Epithelial cell of esophagus (primary cell): Measurements from ENCODE around the gene TSPAN5.

Experiments
- DNase-seq: peaks from one replicate; pipeline ENCODE4 v3.0.0; 2010; ENCODE audit warnings: low read depth
- H3K4me3 ChIP-seq: 2 replicates; pipeline ENCODE4 v1.5.1; 2011; ENCODE audit warnings: mild to moderate bottlenecking, low read length, control low read depth
- TF ChIP-seq, protein P1 (sequence below): IDR thresholded peaks from 2 replicates; pipeline ENCODE4 v1.5.1; 2011; ENCODE audit warnings: low read depth, mild to moderate bottlenecking, low read length, control low read depth, inconsistent platforms; ENCODE audit not compliant: insufficient read depth; ENCODE audit errors: missing control alignments

The TSPAN5 gene

GRCh38 chr4:98502624-98503023 is 155.8 kb downstream of the TSPAN5 start:
- DNase-seq = no peak
- H3K4me3 ChIP-seq = no peak overlapping the region
- TF ChIP-seq, protein P1, sequence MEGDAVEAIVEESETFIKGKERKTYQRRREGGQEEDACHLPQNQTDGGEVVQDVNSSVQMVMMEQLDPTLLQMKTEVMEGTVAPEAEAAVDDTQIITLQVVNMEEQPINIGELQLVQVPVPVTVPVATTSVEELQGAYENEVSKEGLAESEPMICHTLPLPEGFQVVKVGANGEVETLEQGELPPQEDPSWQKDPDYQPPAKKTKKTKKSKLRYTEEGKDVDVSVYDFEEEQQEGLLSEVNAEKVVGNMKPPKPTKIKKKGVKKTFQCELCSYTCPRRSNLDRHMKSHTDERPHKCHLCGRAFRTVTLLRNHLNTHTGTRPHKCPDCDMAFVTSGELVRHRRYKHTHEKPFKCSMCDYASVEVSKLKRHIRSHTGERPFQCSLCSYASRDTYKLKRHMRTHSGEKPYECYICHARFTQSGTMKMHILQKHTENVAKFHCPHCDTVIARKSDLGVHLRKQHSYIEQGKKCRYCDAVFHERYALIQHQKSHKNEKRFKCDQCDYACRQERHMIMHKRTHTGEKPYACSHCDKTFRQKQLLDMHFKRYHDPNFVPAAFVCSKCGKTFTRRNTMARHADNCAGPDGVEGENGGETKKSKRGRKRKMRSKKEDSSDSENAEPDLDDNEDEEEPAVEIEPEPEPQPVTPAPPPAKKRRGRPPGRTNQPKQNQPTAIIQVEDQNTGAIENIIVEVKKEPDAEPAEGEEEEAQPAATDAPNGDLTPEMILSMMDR = no peak

DNA sequence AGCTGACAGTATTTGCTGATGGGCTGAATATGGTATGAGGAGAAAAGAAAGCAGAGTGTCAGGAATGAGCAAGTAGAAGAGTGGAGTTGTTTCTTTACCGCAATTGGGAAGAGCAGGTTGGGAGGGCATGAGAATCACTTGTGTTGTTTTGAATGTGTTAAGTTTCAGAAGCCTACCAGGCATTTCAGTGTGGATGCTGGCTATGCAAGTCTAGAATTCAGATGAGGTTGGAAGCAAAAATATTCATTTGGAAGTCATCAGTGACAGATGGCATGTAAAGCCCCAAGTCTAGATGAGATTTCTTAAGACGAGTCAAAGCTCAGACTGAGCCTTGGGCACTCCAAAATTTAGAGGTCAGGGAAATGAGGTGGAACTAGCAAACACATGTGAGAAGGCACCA is 156.4 kb downstream of the TSPAN5 start:
- H3K4me3 ChIP-seq = no peak overlapping the region
- DNase-seq = no peak
- TF ChIP-seq, protein P1 = no peak

DNA sequence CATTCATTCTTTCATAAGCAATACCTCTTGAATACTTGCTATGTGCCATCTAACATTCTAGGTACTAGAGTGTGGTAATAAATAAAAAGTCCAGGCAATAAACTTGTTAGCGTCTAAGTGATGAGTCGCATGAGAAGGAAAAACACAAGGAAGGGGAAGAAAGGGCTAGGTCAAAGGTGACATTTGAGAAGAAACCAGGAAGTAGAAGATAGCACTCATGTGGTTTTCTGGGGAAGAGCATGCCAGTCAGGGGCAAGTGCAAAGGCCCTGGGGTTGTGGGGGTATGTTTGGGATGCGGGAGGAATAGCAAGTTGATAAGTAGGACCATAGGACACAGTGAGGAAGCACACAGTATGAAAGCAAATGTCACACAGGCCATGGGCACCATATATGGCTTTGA is 157.0 kb downstream of the TSPAN5 start:
- H3K4me3 ChIP-seq = no peak overlapping the region
- peak; percentile 39 for DNase-seq
- TF ChIP-seq, protein P1 = no peak

DNA sequence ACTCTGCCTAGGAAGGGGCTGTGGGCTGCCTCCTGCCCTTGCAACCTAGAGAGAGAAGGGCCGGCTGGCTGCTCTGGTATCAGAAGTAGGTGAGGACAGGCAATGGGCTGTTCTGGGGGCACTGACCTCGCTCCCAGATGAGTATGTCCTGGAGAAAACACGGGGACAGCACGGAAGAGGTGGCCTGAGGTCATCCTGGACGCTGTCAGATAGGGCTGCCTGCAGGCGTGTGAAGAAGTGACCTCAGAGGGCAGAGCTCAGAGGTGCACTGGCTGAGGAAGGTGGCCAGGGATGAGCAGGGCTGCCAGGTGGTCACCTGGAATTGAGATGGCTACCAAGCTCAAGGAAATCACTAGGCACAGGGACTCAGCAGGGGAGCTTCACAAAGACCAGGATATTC is 159.6 kb downstream of the TSPAN5 start:
- H3K4me3 ChIP-seq = no peak overlapping the region
- no peak for DNase-seq
- TF ChIP-seq, protein P1 = no peak

- TF ChIP-seq, protein P1 = no peak
- DNase-seq = no peak
- H3K4me3 ChIP-seq = no peak overlapping the region
Observed at GRCh38 chr4:98496152-98496845, 162.1 kb downstream of the TSPAN5 start.

GRCh38 chr4:98493296-98493695 is 165.1 kb downstream of the TSPAN5 start:
- TF ChIP-seq, protein P1 = no peak
- no peak for DNase-seq
- no peak overlapping the region for H3K4me3 ChIP-seq
